GM18951 (cell line): ENCODE results near the gene CYB561A3.

Source experiments
- POLR2A ChIP-seq: IDR thresholded peaks from 4 replicates; pipeline ENCODE4 v1.6.1; 2011; ENCODE audit warnings: mild to moderate bottlenecking; ENCODE audit not compliant: insufficient read length, insufficient read depth; ENCODE audit errors: extremely low read depth
- in situ Hi-C: fragments of 300-500 bp; cut with MboI; formaldehyde crosslinking; loops from one replicate; pipeline ENCODE4 v1.12.0; 2022; ENCODE audit warnings: low sequenced_read_pairs, mixed read lengths, inconsistent platforms; ENCODE audit not compliant: unreplicated experiment

CYB561A3 gene

DNA sequence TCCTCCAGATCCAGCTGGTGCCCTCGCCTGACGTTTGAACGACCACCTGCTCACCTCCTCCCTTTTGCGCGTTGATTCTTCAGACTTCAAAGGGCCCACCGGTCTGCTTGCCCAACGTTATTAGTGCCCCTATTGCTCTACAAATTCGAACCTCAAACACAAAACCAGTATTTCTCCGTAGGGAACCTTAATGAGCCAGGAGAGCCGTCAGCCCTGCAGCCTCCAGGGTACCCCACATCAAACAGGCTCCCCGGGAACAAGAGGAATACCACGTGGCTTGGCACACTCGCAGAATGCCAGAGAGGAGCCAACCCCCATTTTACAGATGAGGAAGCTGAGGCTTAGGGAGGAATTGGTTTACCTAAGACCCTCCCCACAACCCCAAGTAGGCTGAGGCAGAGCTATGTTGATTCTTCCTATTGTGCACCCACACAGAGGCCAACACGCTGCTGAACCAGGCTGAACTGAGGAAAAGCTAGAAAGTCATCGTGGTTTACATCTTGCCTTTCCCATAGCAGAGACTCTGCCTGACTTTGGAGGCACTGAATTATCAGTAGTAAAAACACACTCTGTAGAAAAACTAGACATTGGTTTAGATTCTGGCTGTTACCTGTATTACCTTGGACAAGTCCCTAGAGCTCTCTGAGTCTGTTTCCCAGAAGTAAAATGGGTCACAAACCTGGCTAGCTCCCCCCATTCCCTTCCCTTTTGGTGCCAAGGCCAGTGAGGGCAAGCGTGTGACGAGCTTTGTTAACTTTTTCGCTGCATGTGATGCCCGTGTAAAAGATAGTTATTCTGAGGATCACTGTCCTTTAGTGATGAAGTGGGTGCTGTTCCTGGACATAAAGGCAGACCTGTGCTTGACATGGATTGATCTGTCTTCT, 27.9 kb downstream of the CYB561A3 start:
- in situ Hi-C loops: no loop called here
- TF ChIP-seq POLR2A: no peak

GRCh38 chr11:61332797-61333549, 28.7 kb downstream of the CYB561A3 start, which contains the start of the genes DDB1 and TKFC:
DDB1 (minus strand) TSS chr11:61333105; CDS start chr11:61332968, 137 bp downstream.
TKFC (plus strand) TSS chr11:61333228; CDS start chr11:61334729, 1,501 bp downstream.
- TF ChIP-seq POLR2A: peak; percentile 97

GRCh38 chr11:61332281-61332796, 29.3 kb downstream of the CYB561A3 start:
- no peak for TF ChIP-seq POLR2A
- in situ Hi-C loops: no loop called here

More at GRCh38 chr11:61332797-61333549, 28.7 kb downstream of the CYB561A3 start, which contains the start of the genes DDB1 and TKFC:
- in situ Hi-C loops: no loop called here

GRCh38 chr11:61331651-61332050, 30.0 kb downstream of the CYB561A3 start:
- no peak for TF ChIP-seq POLR2A
- in situ Hi-C loops: no loop called here

GRCh38 chr11:61329871-61330270, 31.8 kb downstream of the CYB561A3 start:
- TF ChIP-seq POLR2A: no peak
- in situ Hi-C loops: no loop called here

DNA sequence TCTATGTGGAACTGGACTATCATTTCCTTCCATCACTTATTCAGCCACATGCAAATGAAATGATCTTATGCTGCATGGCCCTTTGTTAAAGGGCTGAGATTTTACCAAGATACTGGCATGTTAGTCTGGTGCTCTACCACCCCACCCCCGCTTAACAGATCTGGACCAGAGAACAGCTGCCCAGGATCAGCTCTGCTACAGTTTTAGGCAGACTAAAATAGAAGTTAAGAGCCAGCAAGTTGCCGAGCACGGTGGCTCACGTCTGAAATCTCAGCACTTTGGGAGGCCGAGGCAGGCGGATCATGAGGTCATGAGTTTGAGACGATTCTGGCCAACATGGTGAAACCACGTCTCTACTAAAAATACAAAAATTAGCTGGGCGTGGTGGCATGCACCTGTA, 33.3 kb downstream of the CYB561A3 start:
- no peak for TF ChIP-seq POLR2A
- in situ Hi-C loops: no loop called here

GRCh38 chr11:61327669-61328071, 34.0 kb downstream of the CYB561A3 start:
- no peak for TF ChIP-seq POLR2A
- in situ Hi-C loops: no loop called here

DNA sequence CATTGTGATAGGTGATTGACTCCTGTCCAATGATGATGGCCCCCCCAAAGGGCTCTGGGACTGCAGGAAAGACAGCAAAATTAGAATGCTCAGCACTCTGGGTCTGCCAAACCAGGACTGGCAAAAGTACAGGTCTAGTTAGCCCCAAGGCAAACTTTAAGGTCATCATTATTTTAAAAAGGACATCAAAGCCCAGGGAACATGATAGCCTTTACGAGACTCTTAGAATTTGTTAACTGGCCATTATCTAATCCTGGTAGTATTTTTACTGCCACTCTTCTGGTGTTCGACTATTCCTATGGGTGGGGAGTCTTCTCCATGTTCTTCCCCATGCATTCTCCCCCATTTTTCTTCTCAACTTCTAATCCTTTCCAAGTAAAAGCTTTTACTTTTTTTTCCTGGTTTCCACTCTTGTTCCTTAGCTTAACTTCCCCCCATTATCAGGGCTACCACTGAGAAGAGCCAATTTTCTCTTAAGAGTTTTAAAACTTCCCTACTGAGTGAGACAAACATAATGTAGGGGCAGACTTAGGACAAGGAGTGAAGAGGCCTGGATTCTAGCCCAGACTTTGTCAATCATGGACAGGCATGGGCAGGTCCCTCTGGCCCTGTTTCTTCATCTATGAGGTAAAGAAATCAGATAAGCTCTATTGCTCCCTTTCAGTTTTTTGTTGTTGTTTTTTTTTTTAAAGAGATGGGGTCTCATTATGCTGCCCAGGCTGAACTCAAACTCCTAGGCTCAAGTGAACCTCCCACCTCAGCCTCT, 35.9 kb downstream of the CYB561A3 start:
- TF ChIP-seq POLR2A: no peak
- in situ Hi-C loops: no loop called here

DNA sequence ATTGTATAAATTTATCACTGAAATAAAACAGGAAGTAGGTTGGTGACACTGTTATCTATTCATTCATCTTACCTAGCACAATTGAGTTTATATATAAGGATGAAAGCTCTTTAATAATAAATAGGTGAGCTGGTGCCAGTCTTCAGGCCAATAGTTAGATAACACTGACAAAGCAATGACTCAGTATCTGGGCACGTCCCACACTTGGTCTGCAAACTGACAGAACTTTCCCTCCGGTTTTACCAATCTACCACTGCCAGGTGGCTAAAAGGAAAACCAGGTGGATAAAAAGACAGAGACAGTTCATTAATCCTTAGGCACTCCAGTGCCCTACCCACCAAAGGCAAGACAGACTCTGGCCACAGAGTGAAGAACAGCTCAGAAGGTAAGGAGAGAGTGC, 46.4 kb downstream of the CYB561A3 start:
- in situ Hi-C loops: no loop called here

DNA sequence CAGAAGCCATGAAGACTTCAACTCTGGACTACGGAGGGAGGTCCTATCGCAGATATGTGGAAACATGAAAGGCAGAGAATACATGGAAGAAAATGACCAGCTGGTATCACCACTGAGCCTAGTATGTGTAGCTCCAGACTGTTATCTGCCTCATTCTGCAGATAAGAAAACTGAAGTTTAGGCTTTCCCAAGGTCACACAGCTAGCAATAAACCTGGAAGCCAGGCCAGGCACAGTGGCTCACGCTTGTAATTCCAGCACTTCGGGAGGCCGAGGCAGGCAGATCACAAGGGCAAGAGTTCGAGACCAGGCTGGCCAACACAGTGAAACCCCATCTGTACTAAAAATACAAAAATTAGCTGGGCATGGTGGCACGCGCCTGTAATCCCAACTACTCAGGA, 50.9 kb downstream of the CYB561A3 start:
- in situ Hi-C loops: no loop called here

More for the DNA sequence above, 46.4 kb downstream of the CYB561A3 start:
- no peak for TF ChIP-seq POLR2A

GRCh38 chr11:61309739-61310138, 51.9 kb downstream of the CYB561A3 start:
- in situ Hi-C loops: no loop called here
- no peak for TF ChIP-seq POLR2A

More for the DNA sequence above, 50.9 kb downstream of the CYB561A3 start:
- TF ChIP-seq POLR2A: no peak

GRCh38 chr11:61309141-61309540, 52.5 kb downstream of the CYB561A3 start:
- in situ Hi-C loops: no loop called here
- no peak for TF ChIP-seq POLR2A
